A549 treated with CpdA at 1 μM for 4 hours (cell line): ENCODE measurements around the gene PEX13. TPM values are rescaled to one million over a fixed set of nuclear protein-coding genes. Genes with fewer than 3 reads are reported as not detected.

ENCODE experiments used
- total RNA-seq: library from RNA; stranded (reverse); fragments of 200-300 nt; extraction: Qiagen RNA extraction; gene quantifications from 5 replicates; pipeline ENCODE4 v1.2.3, GENCODE V29; 2022; ENCODE audit warnings: low read depth

PEX13 gene
- total RNA-seq = 15.4 to 17.5 TPM (median 16.6 TPM) in 5 replicates

GRCh38 chr2:61017556-61018317, at the start of gene PEX13, which contains the start of gene PUS10:
PEX13 (plus strand) TSS chr2:61017720; CDS start chr2:61017760, 40 bp downstream.
PUS10 (minus strand) TSS chr2:61018255; CDS start chr2:61011890, 6,365 bp downstream.

GRCh38 chr2:61065714-61066709, 48.5 kb downstream of the PEX13 start, which contains the start of gene SANBR:
SANBR (plus strand) TSS chr2:61065871; CDS start chr2:61070351, 4,480 bp downstream.

Other genes starting within 250 kb of the PEX13 start
- gene REL, start 136.1 kb upstream of the PEX13 start, total RNA-seq = 1.6 to 3.4 TPM (median 3.4 TPM) in 5 replicates
- 2.5 to 4.0 TPM (median 2.6 TPM) in 5 replicates for gene PUS10, start 535 bp downstream of the PEX13 start, total RNA-seq
- gene SANBR, start 48.2 kb downstream of the PEX13 start, total RNA-seq = 9.8 to 14.4 TPM (median 12.1 TPM) in 5 replicates
- gene C2orf74, start 144.5 kb downstream of the PEX13 start, total RNA-seq = 15.9 to 23.9 TPM (median 16.7 TPM) in 5 replicates